ENCODE measurements around the gene GAK. TPM values are rescaled to one million over a fixed set of nuclear protein-coding genes. Genes with fewer than 3 reads are reported as not detected.

GAK gene
- total RNA-seq, 1 experiment from 2014 or later, result 117 TPM

DNA sequence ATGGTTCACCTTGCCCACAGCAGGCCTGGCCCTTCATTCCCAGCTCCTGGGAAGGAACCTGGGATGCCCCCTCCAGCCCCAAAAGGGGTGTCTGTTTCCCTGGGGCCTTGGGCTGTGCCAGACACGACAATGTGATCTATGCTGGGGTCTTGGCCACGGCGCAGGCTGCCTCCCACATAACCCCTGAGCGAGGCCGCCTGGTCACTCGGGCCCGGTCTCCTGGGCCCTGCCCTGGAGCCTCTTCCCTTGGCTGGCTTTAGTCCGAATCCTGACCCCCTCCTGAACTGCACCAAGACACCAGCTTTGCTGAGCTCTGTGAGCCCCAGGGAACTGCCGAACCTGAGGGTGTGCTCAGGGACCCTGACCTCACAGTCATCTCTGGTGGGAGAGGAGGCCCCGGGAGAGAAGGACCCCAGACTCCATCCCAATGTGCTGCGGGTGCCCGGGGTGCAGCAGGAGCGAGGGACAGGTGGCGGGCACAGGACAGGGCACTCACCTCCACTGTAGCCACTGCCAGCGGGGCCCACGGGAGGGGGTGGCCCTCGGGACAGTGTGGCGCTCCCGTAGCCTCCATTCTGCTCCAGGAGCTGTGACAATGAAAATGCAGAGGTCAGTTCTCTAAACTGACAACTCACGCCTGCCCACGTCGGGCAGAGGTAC is 42.0 kb downstream of the GAK start:
- Histone ChIP-seq H2AFZ (ENCODE audit: low read length) (no peak overlapping the region), H3K4me1 (ENCODE audit: insufficient read depth, low read length) (no peaks in the 10 kb centered on the region), H3K4me2 (ENCODE audit: low read length) (no peak overlapping the region), H3K9me3 (ENCODE audit: low read length) (no peaks in the 10 kb centered on the region), H3K79me2 (ENCODE audit: low read length) (no peaks in the 10 kb centered on the region), H3K9ac (ENCODE audit: low read length) (no peak overlapping the region), H3K4me3 (ENCODE audit: low read length) (no peak overlapping the region), H3K27me3 (ENCODE audit: low read length) (no peaks in the 10 kb centered on the region), H3K36me3 (ENCODE audit: low read depth, low read length) (0 out of 2 replicates have a peak, but pooled peaks cover 5% of the 10 kb centered on the region), H4K20me1 (ENCODE audit: low read length) (no peaks in the 10 kb centered on the region), H3K9me2 (replicated peaks; ENCODE audit: low read length) (no peaks in the 10 kb centered on the region), H3F3A (ENCODE audit: low read length, unreplicated experiment) (no peaks in the 10 kb centered on the region), H3K27ac (ENCODE audit: low read length) (no peak overlapping the region)
- ATAC-seq (no peak), DNase-seq (no peak)
- ChIA-PET CTCF (interaction anchor here (0.6 kb wide), 1 partner anchor 108 kb away, joined by 3 read pairs; no protein-coding TSS in a partner anchor), POLR2A (ENCODE audit: unreplicated experiment) (no interaction called here)
- TF ChIP-seq EZH2 (IDR thresholded peaks at IDR 0.05; ENCODE audit: low read length, unreplicated experiment) (no peak), EZH2phosphoT487 (IDR thresholded peaks at IDR 0.05; ENCODE audit: borderline replicate concordance, low read length) (no peak)
- TF ChIP-seq, protein P1, sequence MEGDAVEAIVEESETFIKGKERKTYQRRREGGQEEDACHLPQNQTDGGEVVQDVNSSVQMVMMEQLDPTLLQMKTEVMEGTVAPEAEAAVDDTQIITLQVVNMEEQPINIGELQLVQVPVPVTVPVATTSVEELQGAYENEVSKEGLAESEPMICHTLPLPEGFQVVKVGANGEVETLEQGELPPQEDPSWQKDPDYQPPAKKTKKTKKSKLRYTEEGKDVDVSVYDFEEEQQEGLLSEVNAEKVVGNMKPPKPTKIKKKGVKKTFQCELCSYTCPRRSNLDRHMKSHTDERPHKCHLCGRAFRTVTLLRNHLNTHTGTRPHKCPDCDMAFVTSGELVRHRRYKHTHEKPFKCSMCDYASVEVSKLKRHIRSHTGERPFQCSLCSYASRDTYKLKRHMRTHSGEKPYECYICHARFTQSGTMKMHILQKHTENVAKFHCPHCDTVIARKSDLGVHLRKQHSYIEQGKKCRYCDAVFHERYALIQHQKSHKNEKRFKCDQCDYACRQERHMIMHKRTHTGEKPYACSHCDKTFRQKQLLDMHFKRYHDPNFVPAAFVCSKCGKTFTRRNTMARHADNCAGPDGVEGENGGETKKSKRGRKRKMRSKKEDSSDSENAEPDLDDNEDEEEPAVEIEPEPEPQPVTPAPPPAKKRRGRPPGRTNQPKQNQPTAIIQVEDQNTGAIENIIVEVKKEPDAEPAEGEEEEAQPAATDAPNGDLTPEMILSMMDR (conservative IDR thresholded peaks at IDR 0.05; ENCODE audit: low read depth, low read length), result no peak
- intact Hi-C loops (cut with micrococcal nuclease), result no loop called here
- BruUV-seq (replicated peaks), result no TSS peak

DNA sequence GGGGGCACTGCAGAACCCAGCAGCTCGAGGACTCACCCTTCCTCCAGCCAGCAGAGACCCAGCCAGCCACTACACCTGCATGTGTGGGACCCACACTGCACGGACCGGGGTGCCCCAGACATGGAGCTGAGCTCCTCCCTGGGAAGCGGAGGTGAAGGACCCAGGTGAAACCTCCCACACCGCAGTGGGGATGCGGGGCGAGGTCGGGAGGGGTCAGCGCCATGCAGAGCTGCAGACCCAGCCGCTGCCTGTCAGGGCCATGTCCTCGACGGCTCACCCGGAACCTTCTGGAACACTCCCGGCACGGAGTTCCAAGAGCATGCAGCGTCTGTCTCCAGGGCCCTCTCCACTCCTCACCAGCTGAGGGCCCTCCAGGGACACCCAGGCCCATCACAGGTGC is 42.6 kb downstream of the GAK start:
- Histone ChIP-seq H3K4me2 (ENCODE audit: low read length) (no peak overlapping the region), H3K9me3 (ENCODE audit: low read length) (no peaks in the 10 kb centered on the region), H3F3A (ENCODE audit: low read length, unreplicated experiment) (no peaks in the 10 kb centered on the region), H3K4me3 (ENCODE audit: low read length) (no peak overlapping the region), H3K27me3 (ENCODE audit: low read length) (no peaks in the 10 kb centered on the region), H3K4me1 (ENCODE audit: insufficient read depth, low read length) (no peaks in the 10 kb centered on the region), H3K9me2 (replicated peaks; ENCODE audit: low read length) (no peaks in the 10 kb centered on the region), H3K79me2 (ENCODE audit: low read length) (no peaks in the 10 kb centered on the region), H3K27ac (ENCODE audit: low read length) (no peak overlapping the region), H4K20me1 (ENCODE audit: low read length) (no peaks in the 10 kb centered on the region), H2AFZ (ENCODE audit: low read length) (no peak overlapping the region), H3K9ac (ENCODE audit: low read length) (no peak overlapping the region), H3K36me3 (ENCODE audit: low read depth, low read length) (0 out of 2 replicates have a peak, but pooled peaks cover 5% of the 10 kb centered on the region)
- TF ChIP-seq, protein P1 (conservative IDR thresholded peaks at IDR 0.05; ENCODE audit: low read depth, low read length), result no peak
- no peak for TF ChIP-seq EZH2 (IDR thresholded peaks at IDR 0.05; ENCODE audit: low read length, unreplicated experiment)
- no peak for TF ChIP-seq EZH2phosphoT487 (IDR thresholded peaks at IDR 0.05; ENCODE audit: borderline replicate concordance, low read length)
- ChIA-PET POLR2A (ENCODE audit: unreplicated experiment) (no interaction called here), CTCF (no interaction called here)
- intact Hi-C loops (cut with micrococcal nuclease), result no loop called here
- BruUV-seq (replicated peaks), result no TSS peak
- DNase-seq (no peak), ATAC-seq (no peak)

DNA sequence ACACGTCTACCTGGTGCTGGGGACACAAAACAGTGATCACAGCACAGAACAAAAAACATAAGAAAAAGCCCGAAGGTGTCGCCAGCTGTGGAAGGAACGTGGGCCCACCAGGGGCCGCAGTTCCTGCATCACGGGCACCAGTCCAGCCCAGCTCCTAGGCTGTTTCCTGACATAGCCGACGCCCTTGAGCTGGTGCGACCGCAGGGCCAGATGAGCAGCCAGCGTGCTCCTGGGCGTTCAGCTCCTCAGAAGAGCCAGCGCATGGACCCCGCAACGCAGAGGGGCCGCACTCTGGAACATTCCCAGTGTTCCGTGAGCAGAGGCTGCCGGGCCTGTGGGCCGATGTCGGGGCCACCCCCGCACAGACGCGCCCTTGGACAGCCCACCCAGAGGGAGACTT is 44.1 kb downstream of the GAK start:
- Histone ChIP-seq H3K9me2 (replicated peaks; ENCODE audit: low read length) (no peaks in the 10 kb centered on the region), H3K4me2 (ENCODE audit: low read length) (no peak overlapping the region), H4K20me1 (ENCODE audit: low read length) (no peaks in the 10 kb centered on the region), H3K27me3 (ENCODE audit: low read length) (no peaks in the 10 kb centered on the region), H3K27ac (ENCODE audit: low read length) (no peak overlapping the region), H3K9ac (ENCODE audit: low read length) (no peak overlapping the region), H3K36me3 (ENCODE audit: low read depth, low read length) (0 out of 2 replicates have a peak, but pooled peaks cover 5% of the 10 kb centered on the region), H3K4me1 (ENCODE audit: insufficient read depth, low read length) (no peaks in the 10 kb centered on the region), H3K4me3 (ENCODE audit: low read length) (no peak overlapping the region), H3F3A (ENCODE audit: low read length, unreplicated experiment) (no peaks in the 10 kb centered on the region), H2AFZ (ENCODE audit: low read length) (no peak overlapping the region), H3K79me2 (ENCODE audit: low read length) (no peaks in the 10 kb centered on the region), H3K9me3 (ENCODE audit: low read length) (no peaks in the 10 kb centered on the region)
- intact Hi-C loops (cut with micrococcal nuclease), result no loop called here
- DNase-seq, result no peak
- ChIA-PET POLR2A (ENCODE audit: unreplicated experiment) (no interaction called here), CTCF (no interaction called here)
- BruUV-seq (replicated peaks), result no TSS peak
- TF ChIP-seq, protein P1 (conservative IDR thresholded peaks at IDR 0.05; ENCODE audit: low read depth, low read length), result no peak
- no peak for TF ChIP-seq EZH2phosphoT487 (IDR thresholded peaks at IDR 0.05; ENCODE audit: borderline replicate concordance, low read length)
- TF ChIP-seq EZH2 (IDR thresholded peaks at IDR 0.05; ENCODE audit: low read length, unreplicated experiment), result no peak
- no peak for ATAC-seq
